Retinal pigment epithelial cell (primary cell): ENCODE data around the gene TMEM87B.
"Not testable (repeated sequence)": the region's sequence is repeated elsewhere in the genome, so short reads cannot be mapped to it uniquely, and the experiment has no call there.

ENCODE experiments used
- DNase-seq: peaks from one replicate; pipeline ENCODE4 v3.0.0-alpha.2; 2010; ENCODE audit warnings: low read depth
- H3K4me3 ChIP-seq: 2 replicates; pipeline ENCODE4 v1.5.1; 2011; ENCODE audit warnings: mild to moderate bottlenecking, low read length, control low read depth, moderate library complexity
- TF ChIP-seq, protein P1 (sequence below): conservative IDR thresholded peaks from 2 replicates; pipeline ENCODE4 v1.5.1; 2011; ENCODE audit warnings: low read depth, low read length, control low read depth, inconsistent platforms

TMEM87B gene

DNA sequence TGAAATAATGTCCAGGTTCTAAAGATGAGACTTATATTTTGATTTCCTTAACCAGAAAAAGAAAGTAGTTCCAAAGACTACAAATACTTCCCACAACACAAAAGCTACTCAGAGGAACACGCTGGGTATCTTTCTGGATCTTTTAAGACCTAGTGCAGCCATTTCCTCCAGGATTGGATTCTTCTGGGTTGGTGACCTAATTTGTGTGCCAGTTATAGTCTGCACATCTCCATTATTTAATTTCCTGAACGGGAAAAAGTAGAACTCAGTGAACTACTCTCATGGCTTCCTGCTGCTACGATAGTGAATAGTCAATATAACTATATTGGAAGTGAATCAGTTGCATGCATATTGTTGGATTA lies 1.5 kb downstream of the TMEM87B start:
- no peak for DNase-seq
- H3K4me3 ChIP-seq: peak overlapping the region; percentile 80
- TF ChIP-seq, protein P1, sequence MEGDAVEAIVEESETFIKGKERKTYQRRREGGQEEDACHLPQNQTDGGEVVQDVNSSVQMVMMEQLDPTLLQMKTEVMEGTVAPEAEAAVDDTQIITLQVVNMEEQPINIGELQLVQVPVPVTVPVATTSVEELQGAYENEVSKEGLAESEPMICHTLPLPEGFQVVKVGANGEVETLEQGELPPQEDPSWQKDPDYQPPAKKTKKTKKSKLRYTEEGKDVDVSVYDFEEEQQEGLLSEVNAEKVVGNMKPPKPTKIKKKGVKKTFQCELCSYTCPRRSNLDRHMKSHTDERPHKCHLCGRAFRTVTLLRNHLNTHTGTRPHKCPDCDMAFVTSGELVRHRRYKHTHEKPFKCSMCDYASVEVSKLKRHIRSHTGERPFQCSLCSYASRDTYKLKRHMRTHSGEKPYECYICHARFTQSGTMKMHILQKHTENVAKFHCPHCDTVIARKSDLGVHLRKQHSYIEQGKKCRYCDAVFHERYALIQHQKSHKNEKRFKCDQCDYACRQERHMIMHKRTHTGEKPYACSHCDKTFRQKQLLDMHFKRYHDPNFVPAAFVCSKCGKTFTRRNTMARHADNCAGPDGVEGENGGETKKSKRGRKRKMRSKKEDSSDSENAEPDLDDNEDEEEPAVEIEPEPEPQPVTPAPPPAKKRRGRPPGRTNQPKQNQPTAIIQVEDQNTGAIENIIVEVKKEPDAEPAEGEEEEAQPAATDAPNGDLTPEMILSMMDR: no peak

DNA sequence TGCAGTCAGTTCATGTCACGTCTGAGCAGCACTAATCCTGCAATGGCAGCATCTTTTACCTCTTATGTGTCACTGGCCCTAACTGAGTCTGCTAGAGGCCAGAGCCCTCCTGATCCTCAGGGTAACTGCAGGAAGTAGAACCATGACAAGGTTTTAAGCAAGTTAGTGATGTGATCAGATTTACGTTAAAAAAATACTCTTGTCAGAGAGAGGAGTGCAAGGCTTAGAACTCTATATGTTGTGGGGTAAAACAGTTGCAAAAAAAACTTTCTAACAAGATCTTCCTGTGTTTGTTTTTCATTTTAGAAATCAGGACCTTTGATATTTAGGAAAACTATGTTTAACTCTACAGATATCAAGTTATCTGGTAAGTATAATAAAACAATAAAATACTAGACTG lies 4.6 kb downstream of the TMEM87B start:
- no peak for DNase-seq
- TF ChIP-seq, protein P1: no peak
- no peak overlapping the region for H3K4me3 ChIP-seq

DNA sequence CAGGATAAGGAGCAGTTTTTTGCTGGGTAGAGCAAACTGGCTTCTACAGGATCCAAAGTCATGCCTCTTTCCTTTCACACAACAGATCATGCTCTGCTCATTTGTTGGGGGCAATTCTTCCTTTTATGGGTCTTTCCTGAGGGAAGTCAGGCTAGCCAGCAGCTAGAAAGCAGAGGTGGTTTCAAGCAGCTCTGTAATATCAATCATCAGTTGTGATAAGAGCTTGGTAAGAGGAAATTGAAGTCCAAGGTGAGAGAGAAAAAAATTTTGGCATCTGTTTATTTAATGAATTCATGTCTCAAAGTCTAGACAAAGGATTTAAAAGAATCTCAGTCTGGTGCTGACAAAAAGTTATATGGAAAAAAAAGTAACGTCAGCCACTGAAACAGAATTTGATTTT lies 6.2 kb downstream of the TMEM87B start:
- H3K4me3 ChIP-seq: no peak overlapping the region
- TF ChIP-seq, protein P1: no peak
- DNase-seq: no peak

DNA sequence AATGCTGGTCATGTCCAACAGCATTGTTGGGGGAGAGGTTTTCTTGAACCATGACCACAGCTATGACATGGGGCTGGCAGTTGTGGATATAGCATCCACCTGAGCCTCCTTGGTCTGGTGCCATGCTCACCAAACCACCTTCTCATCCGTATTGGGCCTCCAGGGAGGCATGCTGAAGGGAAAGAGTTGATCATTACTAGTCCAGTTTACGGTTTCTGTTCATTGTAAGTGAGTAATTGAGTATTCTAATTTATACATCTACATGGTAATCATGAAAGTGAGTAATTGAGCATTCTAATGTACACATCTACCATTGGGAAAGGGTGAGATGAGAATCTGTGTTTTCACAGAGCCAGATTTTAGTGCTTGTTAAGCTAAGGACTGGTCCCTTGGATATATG lies 6.8 kb downstream of the TMEM87B start:
- TF ChIP-seq, protein P1: no peak
- no peak for DNase-seq
- no peak overlapping the region for H3K4me3 ChIP-seq

DNA sequence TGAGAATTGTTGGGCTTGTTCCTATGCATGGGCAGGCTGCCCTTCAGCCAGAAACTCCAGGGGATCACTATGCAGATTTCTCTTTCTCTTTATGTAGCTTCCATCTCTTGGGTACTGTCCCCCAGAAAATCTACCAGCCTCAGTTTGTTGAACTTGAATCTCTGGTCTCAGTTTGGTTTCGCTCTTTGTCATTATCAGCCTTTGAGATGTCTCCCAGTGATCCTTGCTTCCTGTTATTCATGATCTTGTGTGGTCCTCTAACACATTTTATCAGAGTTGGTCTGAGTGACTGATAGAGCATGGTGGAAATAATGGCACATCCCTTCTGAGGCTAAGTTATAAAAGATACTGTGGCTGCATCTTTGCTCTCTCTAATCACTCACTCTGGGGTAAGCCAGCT lies 7.8 kb downstream of the TMEM87B start:
- no peak overlapping the region for H3K4me3 ChIP-seq
- DNase-seq: no peak
- TF ChIP-seq, protein P1: no peak

DNA sequence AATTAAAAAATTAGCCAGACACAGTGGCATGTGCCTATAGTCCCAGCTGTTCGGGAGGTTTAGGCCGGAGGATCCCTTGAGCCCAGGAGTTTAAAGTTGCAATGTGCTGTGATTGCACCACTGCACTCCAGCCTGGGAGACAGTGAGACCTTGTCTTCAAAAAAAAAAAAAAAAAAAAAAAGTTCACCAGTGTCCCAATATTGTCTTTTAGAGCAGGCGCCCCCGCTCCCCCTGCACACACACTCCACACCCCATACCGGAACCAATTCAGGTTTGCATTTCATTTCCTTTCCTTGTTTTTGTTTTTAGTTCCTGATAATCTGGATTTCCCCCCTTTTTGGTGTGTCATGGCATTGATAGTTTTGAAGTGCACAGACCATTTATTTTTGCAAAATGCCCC lies 10.4 kb downstream of the TMEM87B start:
- DNase-seq: no peak
- TF ChIP-seq, protein P1: no peak
- no peak overlapping the region for H3K4me3 ChIP-seq

DNA sequence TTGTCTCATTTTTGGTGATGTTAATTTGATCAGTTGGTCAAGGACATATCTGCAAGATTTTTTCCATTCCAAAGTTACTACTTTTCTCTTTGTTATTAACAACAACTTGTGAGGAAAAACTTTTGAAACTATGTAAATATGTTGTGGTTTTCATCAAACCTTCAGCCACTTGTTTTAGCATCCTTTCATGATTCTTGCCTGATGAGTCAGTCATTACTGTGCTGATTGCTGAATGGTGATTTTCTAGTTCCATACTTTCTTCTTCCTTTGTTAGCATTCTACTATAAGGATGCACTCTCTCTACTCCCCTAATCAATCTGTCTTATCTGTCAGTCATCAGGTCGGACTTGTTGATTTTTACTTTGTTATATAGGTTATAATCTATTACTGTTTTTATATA lies 10.9 kb downstream of the TMEM87B start:
- H3K4me3 ChIP-seq: no peak overlapping the region
- no peak for DNase-seq
- TF ChIP-seq, protein P1: no peak

DNA sequence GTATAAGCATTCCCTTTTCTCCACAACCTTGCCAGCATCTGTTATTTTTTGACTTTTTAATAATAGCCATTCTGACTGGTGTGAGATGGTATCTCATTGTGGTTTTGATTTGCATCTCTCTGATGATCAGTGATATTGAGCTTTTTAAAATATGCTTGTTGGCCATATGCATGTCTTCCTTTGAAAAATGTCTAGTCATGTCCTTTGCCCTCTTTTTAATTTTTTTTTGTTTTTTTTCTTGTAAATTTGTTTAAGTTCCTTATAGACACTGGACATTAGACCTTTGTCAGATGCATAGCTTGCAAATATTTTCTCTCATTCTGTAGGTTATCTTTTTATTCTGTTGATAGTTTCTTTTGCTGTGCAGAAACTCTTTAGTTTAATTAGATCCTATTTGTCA lies 14.7 kb downstream of the TMEM87B start:
- not testable (repeated sequence) for DNase-seq, H3K4me3 ChIP-seq
